ENCODE measurements around the gene HSF5.

GRCh38 chr17:58498177-58498828 is 10.1 kb upstream of the HSF5 start:
- TF ChIP-seq CTCF (IDR thresholded peaks at IDR 0.05; ENCODE audit: low read depth, low read length) (no peak), MAX (IDR thresholded peaks at IDR 0.05; ENCODE audit: low read depth, low read length) (no peak), POLR2A (IDR thresholded peaks at IDR 0.05; ENCODE audit: extremely low read depth, insufficient read length) (no peak), MYC (IDR thresholded peaks at IDR 0.05; ENCODE audit: low read depth, low read length) (no peak)

Measured in NB4 (cell line).